Measurements from ENCODE around the gene SNX21. TPM values are rescaled to one million over a fixed set of nuclear protein-coding genes. Genes with fewer than 3 reads are reported as not detected.

Gene SNX21
- total and polyA plus RNA-seq, 2 donors (not counting 3 experiments of a cell fraction or from before 2014, with no cell fraction given), result 11.6 to 11.9 TPM

- Histone ChIP-seq H3K36me3 (ENCODE audit: control insufficient read depth in 2 of 2, extremely low read depth in 1 of 2, insufficient read depth in 2 of 2, low read length in 2 of 2) (no peaks in the 10 kb centered on the region), H3K27me3 (ENCODE audit: control insufficient read depth in 2 of 2, insufficient read depth in 2 of 2, low read length in 2 of 2) (peaks cover 11 to 16% of the 10 kb centered on the region in 2 experiments), H3K4me2 (ENCODE audit: insufficient read depth, low read length) (no peak overlapping the region), H3K27ac (ENCODE audit: insufficient read depth, low read depth, low read length) (no peak overlapping the region), H3K9me1 (replicated peaks; ENCODE audit: control insufficient read depth, extremely low read depth, insufficient read depth, low read length) (no peaks in the 10 kb centered on the region), H3K4me3 (replicated peaks in 1 of 3; ENCODE audit: insufficient read depth in 1 of 3, low read depth in 1 of 3, low read length in 3 of 3) (no peak overlapping the region), H3K4me1 (ENCODE audit: control insufficient read depth, extremely low read depth, insufficient read depth, low read length) (peaks cover 6% of the 10 kb centered on the region), H3K79me2 (ENCODE audit: control insufficient read depth, insufficient read depth, low read length) (peaks cover 7% of the 10 kb centered on the region), H3K9ac (replicated peaks; ENCODE audit: extremely low read depth, insufficient read depth, low read length) (no peak overlapping the region), H2AFZ (ENCODE audit: low read depth, low read length) (no peak overlapping the region), H4K20me1 (replicated peaks; ENCODE audit: control insufficient read depth, extremely low read depth, insufficient read depth, low read length) (no peaks in the 10 kb centered on the region), H3K9me3 (replicated peaks; ENCODE audit: control insufficient read depth, insufficient read depth, low read length) (no peaks in the 10 kb centered on the region)
- no peak for DNase-seq (ENCODE audit: low read depth, low spot score)
- CTCF ChIA-PET, result interaction anchor here (1.1 to 3.8 kb wide), 3 partner anchors 20 to 150 kb away, joined by 3 to 13 read pairs (median 6); no protein-coding TSS in a partner anchor
- POLR2A ChIA-PET, result no interaction called here
- no peak for FAIRE-seq
- dilution Hi-C loops (cut with MboI; ENCODE audit: extremely low pct_ligation_motif_present, low sequenced_read_pairs), result no loop called here
- intact Hi-C loops (cut with micrococcal nuclease), result loop anchor here (10.0 kb wide), 2 partner anchors 265 to 545 kb away; partner anchors contain the start of gene NCOA5
- BruUV-seq (replicated peaks), result no TSS peak
- TF ChIP-seq GATA2 (IDR thresholded peaks at IDR 0.05; ENCODE audit: insufficient read depth, insufficient read length, low read depth, low read length) (no peak), POLR2A (IDR thresholded peaks at IDR 0.05; ENCODE audit: low read depth, low read length) (no peak), JUN (IDR thresholded peaks at IDR 0.05; ENCODE audit: borderline replicate concordance, insufficient read depth, insufficient read length, low read depth) (no peak), CTCF (IDR thresholded peaks at IDR 0.05; ENCODE audit: extremely low read depth in 1 of 2, insufficient read depth in 1 of 2, low read depth in 1 of 2, low read length in 2 of 2) (no peak), MAX (IDR thresholded peaks at IDR 0.05; ENCODE audit: insufficient read depth, insufficient read length) (no peak), EZH2 (IDR thresholded peaks at IDR 0.05; ENCODE audit: borderline replicate concordance, low read depth, low read length, severe bottlenecking) (no peak), FOS (IDR thresholded peaks at IDR 0.05; ENCODE audit: borderline replicate concordance, insufficient read depth, low read length) (no peak), MYC (IDR thresholded peaks at IDR 0.05; ENCODE audit: low read depth, low read length) (no peak), POLR2AphosphoS5 (IDR thresholded peaks at IDR 0.05; ENCODE audit: insufficient read depth, low read depth, low read length) (no peak)
Observed at GRCh38 chr20:45819466-45819865, 14.1 kb upstream of the SNX21 start.
